ENCODE data around the gene WDR87. TPM values are rescaled to one million over a fixed set of nuclear protein-coding genes. Genes with fewer than 3 reads are reported as not detected.
A peak's percentile ranks its signal among the peaks of the same experiment; 100 is the strongest.

WDR87 gene
- total and polyA plus RNA-seq, 9 of the 15 experiments (the other 6 are each of a cell fraction or from before 2014, with no cell fraction given) = not detected

DNA sequence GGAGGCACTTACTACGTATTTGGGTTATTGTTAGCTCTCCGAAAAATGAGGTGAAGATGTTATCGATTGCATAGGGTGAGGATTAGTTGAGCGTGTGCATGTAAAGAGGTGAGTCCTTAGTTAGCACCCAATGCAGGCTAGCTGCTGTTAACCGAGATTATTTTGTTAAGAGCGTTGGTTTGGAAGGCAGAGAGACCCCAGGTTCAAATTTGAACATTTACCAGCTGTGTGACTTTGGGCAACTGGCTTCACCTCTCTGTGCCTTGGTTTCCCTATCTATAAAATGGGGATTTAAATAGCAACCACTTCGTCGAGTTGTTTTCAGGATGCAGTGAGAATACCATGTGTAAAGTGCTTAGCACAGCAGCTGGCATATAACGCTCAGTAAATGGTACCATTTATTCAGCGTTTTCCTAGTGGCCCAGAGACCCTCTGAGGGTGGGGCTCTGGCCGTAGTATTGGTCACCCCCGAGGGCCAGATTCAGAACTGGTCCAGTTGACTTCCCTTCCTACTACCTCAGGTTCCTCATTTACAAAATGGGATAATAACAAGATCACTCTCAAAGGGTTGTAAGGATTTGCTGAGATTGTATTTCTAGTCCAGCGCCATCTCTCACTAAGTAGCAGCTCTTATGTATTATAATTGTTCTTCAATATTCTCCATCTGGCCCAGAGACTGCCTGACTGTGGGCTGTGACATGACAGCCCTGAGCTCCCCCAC, 1.5 kb upstream of the WDR87 start (continued):
- TF ChIP-seq SMARCA5 (IDR thresholded peaks at IDR 0.05) (peak; percentile 65; the same call in 1 of the 2 replicates), ZFP36 (IDR thresholded peaks at IDR 0.05; ENCODE audit: low read depth, low read length, partially characterized antibody) (peak; percentile 86), MAFK (IDR thresholded peaks at IDR 0.05; ENCODE audit: low read length) (no peak), ZNF124 (CRISPR knock-in tag; IDR thresholded peaks at IDR 0.05) (no peak), SMARCA4 (IDR thresholded peaks at IDR 0.05) (peak; percentile 36; the same call in 1 of the 2 replicates), ZZZ3 (IDR thresholded peaks at IDR 0.05) (no peak), ZNF217 (CRISPR knock-in tag; IDR thresholded peaks at IDR 0.05) (no peak), BCOR (IDR thresholded peaks at IDR 0.05) (peak; percentile 95), PRMT5 (CRISPR knock-in tag; IDR thresholded peaks at IDR 0.05) (no peak), ZNF408 (CRISPR knock-in tag; IDR thresholded peaks at IDR 0.05; ENCODE audit: low read depth) (no peak), SLC30A9 (CRISPR knock-in tag; IDR thresholded peaks at IDR 0.05) (no peak), ADNP (tag; IDR thresholded peaks at IDR 0.05) (peak; percentile 51; the same call in 1 of the 2 replicates), DACH1 (IDR thresholded peaks at IDR 0.05; ENCODE audit: partially characterized antibody) (peak; percentile 48), HDAC2 (IDR thresholded peaks at IDR 0.05) (peak; percentile 86), JUN (IDR thresholded peaks at IDR 0.05; ENCODE audit: borderline replicate concordance, low read depth, low read length) (no peak), JUN (CRISPR knock-in tag; IDR thresholded peaks at IDR 0.05; ENCODE audit: borderline replicate concordance) (no peak), GATA2 (CRISPR knock-in tag; IDR thresholded peaks at IDR 0.05) (peak; percentile 23; the same call in 1 of the 2 replicates), ZNF707 (CRISPR knock-in tag; conservative IDR thresholded peaks at IDR 0.05) (no peak), ZNF551 (CRISPR knock-in tag; IDR thresholded peaks at IDR 0.05) (no peak), MTA1 (IDR thresholded peaks at IDR 0.05; ENCODE audit: borderline replicate concordance) (0 out of 2 replicates have a peak, but pooled peaks have one; percentile 12), CBX1 (IDR thresholded peaks at IDR 0.05; ENCODE audit: low read depth) (peak; percentile 71; the same call in 1 of the 2 replicates), MEF2D (tag; conservative IDR thresholded peaks at IDR 0.05; ENCODE audit: low read depth) (no peak), MYBL2 (IDR thresholded peaks at IDR 0.05; ENCODE audit: low read depth) (no peak), MYBL2 (CRISPR knock-in tag; IDR thresholded peaks at IDR 0.05; ENCODE audit: borderline replicate concordance) (no peak), TRIM28 (IDR thresholded peaks at IDR 0.05) (no peak), RBM25 (IDR thresholded peaks at IDR 0.05; ENCODE audit: low read depth, low read length, severe bottlenecking) (peak; percentile 96)
- TF ChIP-seq, protein P1, sequence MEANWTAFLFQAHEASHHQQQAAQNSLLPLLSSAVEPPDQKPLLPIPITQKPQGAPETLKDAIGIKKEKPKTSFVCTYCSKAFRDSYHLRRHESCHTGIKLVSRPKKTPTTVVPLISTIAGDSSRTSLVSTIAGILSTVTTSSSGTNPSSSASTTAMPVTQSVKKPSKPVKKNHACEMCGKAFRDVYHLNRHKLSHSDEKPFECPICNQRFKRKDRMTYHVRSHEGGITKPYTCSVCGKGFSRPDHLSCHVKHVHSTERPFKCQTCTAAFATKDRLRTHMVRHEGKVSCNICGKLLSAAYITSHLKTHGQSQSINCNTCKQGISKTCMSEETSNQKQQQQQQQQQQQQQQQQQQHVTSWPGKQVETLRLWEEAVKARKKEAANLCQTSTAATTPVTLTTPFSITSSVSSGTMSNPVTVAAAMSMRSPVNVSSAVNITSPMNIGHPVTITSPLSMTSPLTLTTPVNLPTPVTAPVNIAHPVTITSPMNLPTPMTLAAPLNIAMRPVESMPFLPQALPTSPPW (CRISPR knock-in tag; IDR thresholded peaks at IDR 0.05) = no peak
- TF ChIP-seq, protein P2, sequence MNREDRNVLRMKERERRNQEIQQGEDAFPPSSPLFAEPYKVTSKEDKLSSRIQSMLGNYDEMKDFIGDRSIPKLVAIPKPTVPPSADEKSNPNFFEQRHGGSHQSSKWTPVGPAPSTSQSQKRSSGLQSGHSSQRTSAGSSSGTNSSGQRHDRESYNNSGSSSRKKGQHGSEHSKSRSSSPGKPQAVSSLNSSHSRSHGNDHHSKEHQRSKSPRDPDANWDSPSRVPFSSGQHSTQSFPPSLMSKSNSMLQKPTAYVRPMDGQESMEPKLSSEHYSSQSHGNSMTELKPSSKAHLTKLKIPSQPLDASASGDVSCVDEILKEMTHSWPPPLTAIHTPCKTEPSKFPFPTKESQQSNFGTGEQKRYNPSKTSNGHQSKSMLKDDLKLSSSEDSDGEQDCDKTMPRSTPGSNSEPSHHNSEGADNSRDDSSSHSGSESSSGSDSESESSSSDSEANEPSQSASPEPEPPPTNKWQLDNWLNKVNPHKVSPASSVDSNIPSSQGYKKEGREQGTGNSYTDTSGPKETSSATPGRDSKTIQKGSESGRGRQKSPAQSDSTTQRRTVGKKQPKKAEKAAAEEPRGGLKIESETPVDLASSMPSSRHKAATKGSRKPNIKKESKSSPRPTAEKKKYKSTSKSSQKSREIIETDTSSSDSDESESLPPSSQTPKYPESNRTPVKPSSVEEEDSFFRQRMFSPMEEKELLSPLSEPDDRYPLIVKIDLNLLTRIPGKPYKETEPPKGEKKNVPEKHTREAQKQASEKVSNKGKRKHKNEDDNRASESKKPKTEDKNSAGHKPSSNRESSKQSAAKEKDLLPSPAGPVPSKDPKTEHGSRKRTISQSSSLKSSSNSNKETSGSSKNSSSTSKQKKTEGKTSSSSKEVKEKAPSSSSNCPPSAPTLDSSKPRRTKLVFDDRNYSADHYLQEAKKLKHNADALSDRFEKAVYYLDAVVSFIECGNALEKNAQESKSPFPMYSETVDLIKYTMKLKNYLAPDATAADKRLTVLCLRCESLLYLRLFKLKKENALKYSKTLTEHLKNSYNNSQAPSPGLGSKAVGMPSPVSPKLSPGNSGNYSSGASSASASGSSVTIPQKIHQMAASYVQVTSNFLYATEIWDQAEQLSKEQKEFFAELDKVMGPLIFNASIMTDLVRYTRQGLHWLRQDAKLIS (CRISPR knock-in tag; IDR thresholded peaks at IDR 0.05) = no peak

Measured in K562 (cell line).